ENCODE measurements around the gene SPHK2.
"Not testable (repeated sequence)": the region's sequence is repeated elsewhere in the genome, so short reads cannot be mapped to it uniquely, and the experiment has no call there.

SPHK2 gene

GRCh38 chr19:48618916-48619691 lies at the start of gene SPHK2, which contains the start of gene RPL18:
Gene SPHK2, plus strand, starts transcription at chr19:48619506. Its CDS starts 1,009 bp downstream, at chr19:48620515.
Gene RPL18, minus strand, starts transcription at chr19:48619178. Its CDS starts 35 bp downstream, at chr19:48619143.
- DNase-seq = peak; percentile 97

- no peak for DNase-seq
These were observed 49.5 kb upstream of the SPHK2 start for GRCh38 chr19:48569814-48570213.

GRCh38 chr19:48571378-48572162 lies 47.7 kb upstream of the SPHK2 start:
- DNase-seq = no peak

GRCh38 chr19:48573163-48573505 lies 46.2 kb upstream of the SPHK2 start:
- no peak for DNase-seq

- no peak for DNase-seq
These were observed 43.2 kb upstream of the SPHK2 start for GRCh38 chr19:48575931-48576622.

GRCh38 chr19:48577908-48578307 lies 41.4 kb upstream of the SPHK2 start:
- not testable (repeated sequence) for DNase-seq

- no peak for DNase-seq
These were observed 40.4 kb upstream of the SPHK2 start for GRCh38 chr19:48578891-48579290.

- DNase-seq = no peak
These were observed 37.1 kb upstream of the SPHK2 start for GRCh38 chr19:48582168-48582567.

GRCh38 chr19:48587387-48587786 lies 31.9 kb upstream of the SPHK2 start:
- DNase-seq = no peak

GRCh38 chr19:48588670-48589401 lies 30.5 kb upstream of the SPHK2 start:
- no peak for DNase-seq

- DNase-seq = no peak
These were observed 28.3 kb upstream of the SPHK2 start for GRCh38 chr19:48591021-48591420.

- DNase-seq = no peak
These were observed 24.1 kb upstream of the SPHK2 start for GRCh38 chr19:48595171-48595570.

GRCh38 chr19:48595833-48596232 lies 23.5 kb upstream of the SPHK2 start:
- DNase-seq = no peak

- no peak for DNase-seq
These were observed 23.1 kb upstream of the SPHK2 start for GRCh38 chr19:48596237-48596636.

- no peak for DNase-seq
These were observed 22.4 kb upstream of the SPHK2 start for GRCh38 chr19:48596679-48597465.

GRCh38 chr19:48598996-48599700 lies 20.2 kb upstream of the SPHK2 start:
- no peak for DNase-seq

GRCh38 chr19:48600679-48601417 lies 18.5 kb upstream of the SPHK2 start:
- no peak for DNase-seq

- DNase-seq = no peak
These were observed 16.3 kb upstream of the SPHK2 start for GRCh38 chr19:48603001-48603400.

GRCh38 chr19:48603449-48603848 lies 15.9 kb upstream of the SPHK2 start:
- DNase-seq = no peak

- no peak for DNase-seq
These were observed 15.5 kb upstream of the SPHK2 start for GRCh38 chr19:48603850-48604249.

Data from NCI-H187 treated with DMSO at 0.1 percent for 48 hours (cell line).